Stimulated activated CD4-positive, alpha-beta T cell treated with anti-CD3 and anti-CD28 coated beads, Interleukin-4, amount 100 ng/mL, for 1 hour (primary cell): ENCODE data around the gene ANAPC15.
A peak's percentile ranks its signal among the peaks of the same experiment; 100 is the strongest.

Experiments used
- DNase-seq: peaks from one replicate; pipeline ENCODE4 v3.0.0-alpha.2; 2020

ANAPC15 gene

GRCh38 chr11:72083414-72083813 is 29.1 kb downstream of the ANAPC15 start:
- no peak for DNase-seq

- no peak for DNase-seq
These were observed 30.6 kb downstream of the ANAPC15 start for GRCh38 chr11:72081821-72082453.

- no peak for DNase-seq
These were observed 31.3 kb downstream of the ANAPC15 start for GRCh38 chr11:72081184-72081644.

GRCh38 chr11:72080326-72081183 is 31.9 kb downstream of the ANAPC15 start, which contains the start of the genes LRRC51 and NUMA1:
TSS of gene LRRC51 (plus strand) at chr11:72080850. CDS start at chr11:72089084, 8,234 bp downstream.
TSS of gene NUMA1 (minus strand) at chr11:72080542. CDS start at chr11:72035943, 44,599 bp downstream.
- peak; percentile 97 for DNase-seq

- DNase-seq = no peak
These were observed 32.6 kb downstream of the ANAPC15 start for GRCh38 chr11:72079819-72080325.

GRCh38 chr11:72078477-72078876 is 34.0 kb downstream of the ANAPC15 start:
- no peak for DNase-seq

GRCh38 chr11:72075756-72076155 is 36.7 kb downstream of the ANAPC15 start:
- DNase-seq = no peak

GRCh38 chr11:72075109-72075508 is 37.4 kb downstream of the ANAPC15 start:
- no peak for DNase-seq

- DNase-seq = no peak
These were observed 40.1 kb downstream of the ANAPC15 start for GRCh38 chr11:72072348-72072747.

- no peak for DNase-seq
These were observed 42.0 kb downstream of the ANAPC15 start for GRCh38 chr11:72070491-72070890.

GRCh38 chr11:72069787-72070251 is 42.7 kb downstream of the ANAPC15 start:
- no peak for DNase-seq

- no peak for DNase-seq
These were observed 43.3 kb downstream of the ANAPC15 start for GRCh38 chr11:72069200-72069599.

- DNase-seq = no peak
These were observed 44.8 kb downstream of the ANAPC15 start for GRCh38 chr11:72067676-72068075.

GRCh38 chr11:72067266-72067665 is 45.2 kb downstream of the ANAPC15 start:
- DNase-seq = no peak

GRCh38 chr11:72066855-72067254 is 45.6 kb downstream of the ANAPC15 start:
- no peak for DNase-seq

- DNase-seq = no peak
These were observed 50.6 kb downstream of the ANAPC15 start for GRCh38 chr11:72061739-72062396.
